ENCODE data around the gene RSPRY1. TPM values are rescaled to one million over a fixed set of nuclear protein-coding genes. Genes with fewer than 3 reads are reported as not detected.
A peak's percentile ranks its signal among the peaks of the same experiment; 100 is the strongest.

Gene RSPRY1
- total RNA-seq, 1 experiment from 2014 or later: 57.7 TPM

GRCh38 chr16:57279780-57280638 lies 93.9 kb downstream of the RSPRY1 start:
- peak; percentile 61 to 67 for DNase-seq
- intact Hi-C loops (cut with micrococcal nuclease; ENCODE audit: unreplicated experiment): loop anchor here (1.0 kb wide), 2 partner anchors 35 to 93 kb away; partner anchors contain the start of gene ARL2BP
- no peak overlapping the region for H3K4me3 ChIP-seq (ENCODE audit: low read depth, low read length)
- H3K27me3 Mint-ChIP-seq (ENCODE audit: insufficient read depth, unreplicated experiment): no peaks in the 10 kb centered on the region
- H3K27ac Mint-ChIP-seq (ENCODE audit: unreplicated experiment): peak overlapping the region; percentile 33
- no TSS peak for BruUV-seq (replicated peaks)
- ChIA-PET POLR2A (interaction anchor here (0.8 to 1.5 kb wide), 4 partner anchors 11 to 167 kb away, joined by 3 to 9 read pairs (median 5); partner anchors contain the start of genes ARL2BP, CIAPIN1 and COQ9), CTCF (interaction anchor here (1.0 to 2.7 kb wide), 2 partner anchors 20 to 137 kb away, joined by 3 to 10 read pairs; no protein-coding TSS in a partner anchor)
- H3K36me3 ChIP-seq (ENCODE audit: control insufficient read depth, insufficient read depth, low read length): no peaks in the 10 kb centered on the region; the same call in 1 of the 2 replicates
- TF ChIP-seq CTCF (IDR thresholded peaks at IDR 0.05; ENCODE audit: insufficient read depth in 1 of 2, low read depth in 1 of 2, low read length in 1 of 2, severe bottlenecking in 1 of 2, unreplicated experiment in 1 of 2): no peak
- H3K4me3 Mint-ChIP-seq (ENCODE audit: unreplicated experiment): no peak overlapping the region
- H3K9me3 ChIP-seq: no peaks in the 10 kb centered on the region
- no peaks in the 10 kb centered on the region for H3K27me3 ChIP-seq (replicated peaks; ENCODE audit: control insufficient read depth, insufficient read depth, low read length)
- H3K9me3 Mint-ChIP-seq (ENCODE audit: unreplicated experiment): no peaks in the 10 kb centered on the region
- H3K4me1 ChIP-seq: peaks cover 36% of the 10 kb centered on the region
- H3K4me1 Mint-ChIP-seq (ENCODE audit: low read depth, unreplicated experiment): peaks cover 52% of the 10 kb centered on the region
- peaks cover 30% of the 10 kb centered on the region for H3K36me3 Mint-ChIP-seq (ENCODE audit: insufficient read depth, unreplicated experiment)

GRCh38 chr16:57281791-57282190 lies 95.7 kb downstream of the RSPRY1 start:
- peaks cover 20% of the 10 kb centered on the region for H3K36me3 Mint-ChIP-seq (ENCODE audit: insufficient read depth, unreplicated experiment)
- no peaks in the 10 kb centered on the region for H3K27me3 Mint-ChIP-seq (ENCODE audit: insufficient read depth, unreplicated experiment)
- H3K9me3 ChIP-seq: no peaks in the 10 kb centered on the region
- DNase-seq: no peak
- H3K9me3 Mint-ChIP-seq (ENCODE audit: unreplicated experiment): no peaks in the 10 kb centered on the region
- H3K36me3 ChIP-seq (ENCODE audit: control insufficient read depth, insufficient read depth, low read length): no peaks in the 10 kb centered on the region
- H3K27me3 ChIP-seq (replicated peaks; ENCODE audit: control insufficient read depth, insufficient read depth, low read length): no peaks in the 10 kb centered on the region
- TF ChIP-seq CTCF (IDR thresholded peaks at IDR 0.05; ENCODE audit: insufficient read depth in 1 of 2, low read depth in 1 of 2, low read length in 1 of 2, severe bottlenecking in 1 of 2, unreplicated experiment in 1 of 2): no peak
- H3K27ac Mint-ChIP-seq (ENCODE audit: unreplicated experiment): peak overlapping the region; percentile 82
- no TSS peak for BruUV-seq (replicated peaks)
- no peak overlapping the region for H3K4me3 Mint-ChIP-seq (ENCODE audit: unreplicated experiment)
- peaks cover 36% of the 10 kb centered on the region for H3K4me1 ChIP-seq
- H3K4me1 Mint-ChIP-seq (ENCODE audit: low read depth, unreplicated experiment): peaks cover 41% of the 10 kb centered on the region
- no peak overlapping the region for H3K4me3 ChIP-seq (ENCODE audit: low read depth, low read length)
- ChIA-PET POLR2A (interaction anchor here (0.6 kb wide), 1 partner anchor 141 kb away, joined by 3 read pairs; no protein-coding TSS in a partner anchor), CTCF (interaction anchor here (0.9 kb wide), 1 partner anchor 10 kb away, joined by 7 read pairs; no protein-coding TSS in a partner anchor)
- intact Hi-C loops (cut with micrococcal nuclease; ENCODE audit: unreplicated experiment): loop anchor here (2.0 kb wide), 1 partner anchor 13 kb away; no protein-coding TSS in a partner anchor

- peak overlapping the region; percentile 82 for H3K27ac Mint-ChIP-seq (ENCODE audit: unreplicated experiment)
- peaks cover 31% of the 10 kb centered on the region for H3K4me1 ChIP-seq
- intact Hi-C loops (cut with micrococcal nuclease; ENCODE audit: unreplicated experiment): loop anchor here (2.0 kb wide), 1 partner anchor 14 kb away; no protein-coding TSS in a partner anchor
- no peaks in the 10 kb centered on the region for H3K36me3 ChIP-seq (ENCODE audit: control insufficient read depth, insufficient read depth, low read length)
- H3K9me3 Mint-ChIP-seq (ENCODE audit: unreplicated experiment): no peaks in the 10 kb centered on the region
- no peak for TF ChIP-seq CTCF (IDR thresholded peaks at IDR 0.05; ENCODE audit: insufficient read depth in 1 of 2, low read depth in 1 of 2, low read length in 1 of 2, severe bottlenecking in 1 of 2, unreplicated experiment in 1 of 2)
- no peaks in the 10 kb centered on the region for H3K9me3 ChIP-seq
- ChIA-PET CTCF (no interaction called here), POLR2A (interaction anchor here (0.6 kb wide), 1 partner anchor 140 kb away, joined by 3 read pairs; no protein-coding TSS in a partner anchor)
- BruUV-seq (replicated peaks): TSS peak; percentile 28
- peaks cover 20% of the 10 kb centered on the region for H3K36me3 Mint-ChIP-seq (ENCODE audit: insufficient read depth, unreplicated experiment)
- DNase-seq: no peak
- peak overlapping the region; percentile 99 for H3K4me3 ChIP-seq (ENCODE audit: low read depth, low read length)
- H3K4me1 Mint-ChIP-seq (ENCODE audit: low read depth, unreplicated experiment): peaks cover 35% of the 10 kb centered on the region
- H3K4me3 Mint-ChIP-seq (ENCODE audit: unreplicated experiment): peak overlapping the region; percentile 80
- no peaks in the 10 kb centered on the region for H3K27me3 Mint-ChIP-seq (ENCODE audit: insufficient read depth, unreplicated experiment)
- no peaks in the 10 kb centered on the region for H3K27me3 ChIP-seq (replicated peaks; ENCODE audit: control insufficient read depth, insufficient read depth, low read length)
Observed at GRCh38 chr16:57282510-57283213, 96.5 kb downstream of the RSPRY1 start.

All from Caco-2 (cell line).